NCI-H748 treated with DMSO at 0.1 percent for 48 hours (cell line): ENCODE data around the gene IFT25.
"Not testable (repeated sequence)": the region's sequence is repeated elsewhere in the genome, so short reads cannot be mapped to it uniquely, and the experiment has no call there.

Experiments
- DNase-seq: peaks from one replicate; lab custom pipeline; 2025; lab: John Stamatoyannopoulos, UW

The IFT25 gene

DNA sequence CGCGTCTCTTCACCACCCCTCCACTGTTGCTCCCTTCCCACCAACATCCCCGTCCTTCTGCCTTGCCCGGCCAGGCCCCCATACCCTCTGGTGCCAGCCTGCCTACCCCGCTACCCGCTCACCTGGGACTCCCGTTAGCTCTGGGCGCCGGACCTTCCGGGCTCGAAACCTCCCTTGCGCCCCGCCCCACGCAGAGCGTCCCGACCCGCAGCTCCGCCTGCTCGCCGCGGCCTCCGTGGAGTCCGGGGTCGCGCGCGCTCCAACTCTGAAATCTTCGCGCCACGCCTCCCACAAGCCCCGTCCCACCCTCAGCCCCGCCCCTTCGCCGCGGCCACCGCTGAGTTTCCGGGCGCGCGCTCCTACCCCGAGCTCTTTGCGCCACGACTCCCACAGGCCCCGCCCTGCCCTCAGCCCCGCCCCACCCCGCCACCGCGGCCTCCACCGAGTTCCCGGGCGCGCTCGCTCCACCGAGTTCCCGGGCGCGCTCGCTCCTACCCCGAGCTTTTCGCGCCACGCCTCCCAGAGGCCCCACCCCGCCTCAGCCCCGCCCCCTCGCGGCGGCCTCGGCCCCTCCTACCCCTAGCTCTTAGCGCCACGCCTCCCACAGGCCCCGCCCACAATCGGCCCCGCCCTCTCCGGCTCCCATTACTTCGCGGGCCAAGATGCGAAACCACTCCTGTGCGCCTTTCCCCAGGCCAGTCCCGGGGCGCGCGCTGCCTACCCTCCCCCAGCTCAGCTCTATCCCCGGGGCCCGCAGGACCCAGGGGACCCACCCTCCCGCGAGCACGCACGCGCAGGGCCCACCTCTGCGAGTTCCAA lies at the start of gene IFT25:
Gene IFT25 (minus strand): TSS at position 267 of the 819 bp plus-strand sequence. CDS start 5,617 bp downstream, outside the sequence.
- DNase-seq, result peak; percentile 90

DNA sequence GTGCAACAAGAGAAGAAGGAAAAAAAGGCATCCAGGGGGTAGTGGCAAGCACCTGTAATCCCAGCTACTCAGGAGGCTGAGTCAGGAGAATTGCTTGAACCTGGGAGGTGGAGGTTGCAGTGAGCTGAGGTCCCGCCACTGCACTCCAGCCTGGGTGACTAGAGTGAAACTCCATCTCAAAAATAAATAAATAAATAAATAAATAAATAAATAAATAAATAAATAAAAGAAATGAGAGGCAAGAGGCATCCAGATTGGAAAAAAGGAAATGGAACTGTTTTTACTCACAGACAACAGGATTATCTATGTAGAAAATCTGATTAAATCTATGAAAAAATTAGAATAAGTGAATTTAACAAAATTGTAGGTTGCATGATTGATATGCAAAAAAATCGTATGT lies 49.0 kb upstream of the IFT25 start:
- not testable (repeated sequence) for DNase-seq

DNA sequence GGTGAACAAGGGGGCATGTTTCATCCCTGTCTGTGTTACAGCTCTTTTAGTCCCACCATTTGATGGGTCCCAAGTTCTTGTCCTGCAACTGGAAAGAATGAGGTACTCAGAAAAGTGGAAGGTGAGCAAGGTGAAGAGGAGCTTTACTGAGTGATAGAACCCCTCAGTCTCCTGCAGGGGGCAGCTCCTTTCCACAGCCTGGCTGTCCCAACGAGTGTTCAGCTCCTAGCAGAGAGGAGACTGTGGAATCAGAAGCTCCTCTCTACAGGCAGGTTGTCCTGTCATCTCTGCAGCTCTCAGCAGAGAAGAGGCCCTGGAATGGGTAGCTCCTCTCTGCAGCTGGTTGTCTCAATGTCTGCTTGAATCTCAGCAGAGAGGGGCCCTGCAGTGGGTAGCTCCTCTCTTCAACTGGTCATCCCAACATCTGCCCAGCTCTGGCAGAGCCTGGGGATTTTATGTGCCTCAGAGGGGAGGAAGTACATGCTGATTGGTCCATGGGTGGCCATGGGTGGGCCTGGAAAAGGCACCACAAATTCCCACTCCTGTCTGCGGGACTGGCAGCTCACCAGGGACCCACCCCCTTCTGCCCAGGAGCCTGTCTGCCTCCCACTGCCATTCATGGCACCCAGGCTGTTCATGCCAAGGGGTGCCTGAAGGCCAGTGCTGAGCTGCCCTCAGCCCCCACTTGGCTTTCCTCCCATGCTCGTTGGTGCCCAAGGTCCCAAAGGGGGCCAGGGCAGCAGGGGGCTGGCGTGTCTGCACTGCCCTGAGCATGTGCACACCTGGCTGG lies 46.8 kb upstream of the IFT25 start:
- no peak for DNase-seq

DNA sequence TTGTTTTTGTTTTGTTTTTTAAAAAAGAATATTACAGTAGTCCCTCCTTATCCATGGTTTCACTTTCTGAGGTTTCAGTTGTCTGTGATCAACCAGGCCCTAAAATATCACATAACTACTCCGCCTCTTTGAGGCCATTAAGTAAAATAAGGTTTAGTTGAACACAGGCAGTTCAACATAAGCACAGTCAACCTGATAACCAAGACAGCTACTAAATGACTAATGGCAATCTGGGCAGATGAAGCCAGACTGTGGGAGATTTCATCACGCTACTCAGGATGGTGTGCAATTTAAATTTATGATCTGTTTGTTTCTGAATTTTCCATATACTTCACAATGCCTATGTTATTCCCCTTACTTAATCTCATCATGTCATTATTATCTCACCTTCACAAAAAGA lies 42.4 kb upstream of the IFT25 start:
- DNase-seq, result no peak

DNA sequence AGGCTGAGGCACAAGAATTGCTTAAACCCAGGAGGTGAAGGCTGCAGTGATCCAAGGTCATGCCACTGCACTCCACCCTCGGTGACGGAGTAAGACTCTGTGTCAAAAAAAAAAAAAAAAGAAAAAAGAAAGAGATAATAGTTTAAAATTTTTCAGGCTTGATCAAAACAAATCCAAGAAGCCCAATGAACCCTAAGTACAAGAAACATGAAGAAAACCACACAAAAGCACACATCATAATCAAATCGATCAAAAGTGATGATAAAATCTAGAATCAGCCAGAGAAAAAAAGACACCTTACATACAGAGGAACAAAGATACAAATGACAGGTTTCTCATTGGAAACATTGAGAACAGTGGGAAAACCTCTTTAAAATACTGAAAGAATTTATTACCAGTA lies 41.0 kb upstream of the IFT25 start:
- DNase-seq, result no peak

DNA sequence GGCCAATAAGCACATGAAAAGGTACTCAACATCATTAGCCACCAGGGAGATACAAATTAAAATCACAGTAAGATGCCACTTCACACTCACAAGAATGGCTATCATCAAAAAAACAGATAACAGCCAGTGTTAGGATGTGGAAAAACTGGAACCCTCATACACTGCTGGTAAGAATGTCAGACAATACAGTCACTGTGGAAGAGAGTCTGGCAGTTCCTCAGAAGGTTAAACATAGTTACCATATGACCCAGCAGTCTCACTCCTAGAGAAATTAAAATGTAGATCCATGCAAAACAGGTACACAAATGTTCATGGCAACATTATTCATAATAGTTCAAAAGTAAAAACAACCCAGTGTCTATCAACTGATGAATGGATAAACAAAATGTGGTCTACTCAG lies 39.2 kb upstream of the IFT25 start:
- no peak for DNase-seq

DNA sequence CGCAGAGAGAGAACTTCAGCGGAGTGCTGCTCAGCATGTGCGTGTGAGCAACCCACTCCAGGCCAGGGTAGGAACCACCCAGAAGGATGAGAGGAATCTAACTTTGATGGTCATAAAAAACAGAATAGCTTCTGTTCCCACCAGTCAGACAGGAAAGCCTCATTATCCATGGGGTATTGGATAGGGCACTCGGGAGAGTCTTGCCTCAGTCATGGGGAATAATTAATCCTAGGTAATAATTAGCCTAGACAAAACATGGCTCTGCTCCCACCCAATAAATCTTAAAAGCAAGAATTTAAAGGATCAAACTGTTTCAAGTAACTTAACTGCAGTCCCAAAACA lies 37.2 kb upstream of the IFT25 start:
- DNase-seq, result no peak

DNA sequence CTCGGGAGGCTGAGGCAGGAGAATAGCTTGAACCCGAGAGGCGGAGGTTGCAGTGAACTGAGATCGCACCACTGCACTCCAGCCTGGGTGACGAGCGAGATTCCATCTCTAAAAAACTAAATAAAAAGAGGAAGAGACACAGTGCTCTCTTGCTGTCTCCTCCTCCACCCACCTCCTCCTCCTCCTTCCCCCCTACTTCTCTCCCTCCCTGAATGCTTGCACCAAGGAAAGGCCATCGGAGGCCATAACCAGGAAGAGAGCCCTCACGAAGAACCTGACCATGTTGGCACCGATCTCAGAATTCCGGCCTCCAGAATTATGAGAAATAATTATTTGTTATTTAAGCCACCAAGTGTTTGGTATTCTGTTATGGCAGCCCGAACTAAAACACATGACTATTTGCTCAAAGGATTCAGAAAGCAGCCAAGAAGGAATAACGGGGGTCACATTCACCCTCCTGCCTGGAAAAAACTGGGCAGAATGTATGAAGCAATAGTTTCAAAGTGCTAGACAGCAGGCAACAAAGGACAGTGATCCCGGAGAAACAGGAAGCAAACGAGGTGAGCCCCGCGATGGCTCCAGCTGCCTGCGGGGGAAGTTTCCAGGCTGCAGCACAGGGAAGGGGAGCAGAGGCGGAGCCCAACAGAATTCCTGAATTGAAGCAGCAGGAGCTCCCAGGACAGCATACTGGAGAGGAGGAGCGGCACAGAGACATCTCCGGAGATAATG lies 36.7 kb upstream of the IFT25 start:
- DNase-seq, result no peak

DNA sequence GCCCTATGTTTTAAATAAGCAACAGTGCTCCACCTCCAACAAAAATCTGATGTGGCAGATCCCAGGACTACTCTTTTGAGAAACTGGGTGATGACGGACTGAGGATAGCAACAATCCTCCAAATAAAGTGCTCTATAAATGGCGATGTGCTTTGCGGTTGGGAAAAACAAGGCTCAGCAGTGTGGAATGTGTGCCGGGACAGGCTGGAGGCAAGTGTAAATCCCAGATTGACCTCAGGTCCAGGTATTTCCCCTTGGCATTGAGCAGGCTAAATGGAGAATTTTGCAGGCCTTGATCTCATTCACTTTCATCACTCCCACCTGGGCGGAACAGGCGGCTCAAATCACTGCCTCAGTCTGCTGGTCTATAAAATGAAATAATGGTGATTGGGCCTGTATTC lies 35.7 kb upstream of the IFT25 start:
- no peak for DNase-seq

DNA sequence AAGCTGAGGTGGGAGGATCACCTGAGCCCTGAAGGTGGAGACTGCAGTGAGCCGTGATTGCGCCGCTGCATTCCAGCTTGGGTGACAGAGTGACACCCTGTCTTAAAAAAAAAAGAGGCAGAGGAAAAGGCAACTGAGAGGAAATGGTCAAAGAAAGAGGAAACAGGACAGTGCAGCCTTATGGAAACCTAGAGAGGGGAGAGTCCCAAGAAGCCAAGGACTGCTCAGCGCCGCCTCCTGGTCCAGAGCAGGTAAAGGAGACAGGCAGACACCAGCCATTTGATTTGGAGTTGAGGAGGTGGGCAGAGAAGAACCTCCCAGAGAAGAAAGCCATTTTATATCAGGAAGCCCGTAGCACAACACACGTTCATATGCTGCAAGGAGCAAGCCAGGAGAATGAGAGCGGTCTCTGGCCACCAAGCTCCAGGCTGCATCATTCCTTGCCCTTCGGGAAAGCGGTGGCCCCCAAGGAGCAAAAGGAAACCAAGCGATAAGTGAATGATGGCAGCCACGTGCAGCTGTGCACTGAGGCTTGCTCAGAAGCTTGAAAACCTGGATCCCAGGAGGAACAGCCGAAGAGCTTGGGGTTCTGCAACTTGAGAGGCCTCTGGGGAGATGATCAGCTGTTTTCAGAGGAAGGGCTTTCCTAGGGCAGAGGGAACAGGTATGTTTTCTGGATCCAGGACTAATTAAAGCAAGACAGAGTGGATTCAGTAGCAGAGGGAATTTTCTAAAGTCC lies 34.4 kb upstream of the IFT25 start:
- no peak for DNase-seq

DNA sequence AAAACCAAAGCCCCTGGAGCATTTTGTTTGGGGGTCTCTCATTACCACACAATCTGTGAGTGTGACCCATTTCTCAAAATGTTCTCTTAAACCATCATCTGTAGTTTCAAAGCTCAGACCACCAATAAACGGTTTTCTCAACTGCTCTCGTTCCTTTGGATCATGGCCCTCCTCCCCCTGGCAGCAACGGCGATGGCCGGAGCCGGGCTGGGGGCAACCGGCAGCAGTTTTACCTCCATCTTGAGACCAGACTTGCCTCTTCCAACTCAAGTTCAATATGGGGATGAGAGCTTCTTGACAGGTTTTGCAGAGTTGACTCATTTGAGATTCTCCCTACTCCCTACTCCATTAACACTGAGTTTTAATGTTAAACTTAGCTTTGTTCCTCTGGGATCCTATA lies 30.4 kb upstream of the IFT25 start:
- DNase-seq, result no peak

DNA sequence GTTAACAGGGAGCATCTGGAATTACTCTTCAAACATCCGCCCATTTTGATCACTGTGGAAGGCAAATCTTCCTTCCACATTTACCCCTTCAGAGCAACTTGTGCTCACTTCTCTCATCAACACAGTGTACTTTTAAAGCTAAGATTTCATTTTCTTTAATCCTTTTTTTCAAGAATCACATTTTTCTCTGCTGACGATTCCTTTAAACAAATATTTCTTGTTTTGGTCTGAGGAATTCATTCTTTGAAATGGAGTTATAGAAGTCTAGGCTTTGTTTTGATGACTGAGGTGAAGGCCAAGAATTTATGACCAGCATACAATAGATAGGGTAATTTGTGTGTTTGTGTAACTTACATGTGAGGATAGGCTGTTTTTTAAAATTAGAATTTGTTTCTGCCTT lies 26.2 kb upstream of the IFT25 start:
- no peak for DNase-seq

DNA sequence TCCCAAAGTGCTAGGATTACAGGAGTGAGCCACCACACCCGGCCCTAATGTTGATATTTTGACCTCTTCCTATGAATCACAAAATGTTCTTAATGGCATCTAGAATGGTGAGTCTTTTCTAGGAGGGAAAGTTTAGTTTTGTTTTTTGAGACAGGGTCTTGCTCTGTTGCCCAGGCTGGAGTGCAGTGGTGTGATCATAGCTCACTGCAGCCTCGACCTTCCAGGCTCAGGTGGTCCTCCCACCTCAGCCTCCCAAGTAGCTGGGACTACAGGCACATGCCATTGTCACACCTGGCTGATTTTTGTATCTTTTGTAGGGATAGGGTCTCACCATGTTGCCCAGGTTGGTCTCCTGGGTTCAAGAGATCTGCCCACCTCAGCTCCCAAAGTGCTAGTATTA lies 23.8 kb upstream of the IFT25 start:
- DNase-seq, result not testable (repeated sequence)

DNA sequence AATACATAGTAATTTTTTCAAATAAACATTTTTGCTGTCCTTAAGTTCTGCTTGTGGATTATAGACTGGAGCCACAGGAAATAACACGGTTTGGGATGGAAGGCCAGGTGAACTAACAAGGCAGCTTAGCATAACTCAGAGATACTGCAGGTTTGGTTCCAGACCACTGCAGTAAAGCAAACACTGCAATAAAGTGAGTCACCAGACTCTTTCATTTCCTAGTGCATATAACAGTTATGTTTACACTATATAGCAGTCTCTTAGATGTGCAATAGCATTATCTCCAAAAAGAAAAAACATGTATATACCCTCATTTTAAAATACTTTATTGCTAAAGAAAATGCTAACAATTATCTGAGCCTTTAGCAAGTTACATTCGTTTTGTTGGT lies 22.6 kb upstream of the IFT25 start:
- no peak for DNase-seq

DNA sequence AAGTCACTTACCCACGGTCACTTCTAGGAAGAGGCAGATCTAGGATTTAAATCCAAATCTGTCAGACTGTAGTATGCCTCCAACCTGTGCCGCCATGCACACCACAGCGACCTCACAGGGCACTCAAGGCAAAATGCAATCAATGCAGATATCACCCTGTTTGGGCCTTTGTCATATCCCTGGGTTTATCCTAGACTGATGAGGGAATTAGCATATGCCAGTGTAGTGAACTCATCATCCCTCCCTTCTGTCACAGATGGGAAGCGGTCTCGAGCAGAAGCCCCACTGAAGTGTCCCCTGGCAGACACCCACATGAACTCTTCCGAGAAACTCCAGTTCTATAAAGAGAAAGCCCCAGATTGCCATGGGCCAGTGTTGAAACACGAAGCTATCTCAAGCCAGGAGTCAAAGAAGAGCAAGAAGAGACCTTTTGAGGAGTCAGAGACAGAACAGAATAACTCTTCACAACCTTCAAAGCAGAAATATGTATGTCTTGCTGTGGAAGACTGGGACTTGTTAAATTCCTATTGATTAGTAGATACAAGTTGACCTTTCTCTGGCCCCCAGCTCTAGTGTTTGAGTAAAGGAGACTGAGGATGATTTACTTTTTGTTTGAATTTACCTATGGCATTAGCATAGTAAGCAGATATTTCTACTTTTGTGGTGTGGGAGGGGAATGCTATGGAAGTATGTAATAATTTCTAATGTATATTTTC lies 22.1 kb upstream of the IFT25 start:
- DNase-seq, result no peak

DNA sequence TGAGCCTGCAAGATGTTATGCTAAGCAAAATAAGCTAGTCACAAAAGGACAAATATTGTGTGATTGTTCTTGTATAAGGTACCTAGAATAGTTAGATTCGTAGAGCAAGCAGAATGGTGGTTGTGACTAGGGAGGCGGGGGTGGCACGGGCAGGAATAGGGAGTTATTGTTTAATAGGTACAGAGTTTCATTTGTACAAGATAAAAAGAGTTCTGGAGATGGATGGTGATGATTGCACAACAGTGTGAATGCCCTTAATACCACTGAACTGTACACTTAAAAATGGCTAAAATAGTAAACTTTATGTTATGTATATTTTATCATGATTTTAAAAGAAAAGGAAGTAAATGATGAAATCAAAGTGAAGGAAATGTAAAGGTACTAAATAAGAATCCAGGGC lies 21.3 kb upstream of the IFT25 start:
- DNase-seq, result no peak

DNA sequence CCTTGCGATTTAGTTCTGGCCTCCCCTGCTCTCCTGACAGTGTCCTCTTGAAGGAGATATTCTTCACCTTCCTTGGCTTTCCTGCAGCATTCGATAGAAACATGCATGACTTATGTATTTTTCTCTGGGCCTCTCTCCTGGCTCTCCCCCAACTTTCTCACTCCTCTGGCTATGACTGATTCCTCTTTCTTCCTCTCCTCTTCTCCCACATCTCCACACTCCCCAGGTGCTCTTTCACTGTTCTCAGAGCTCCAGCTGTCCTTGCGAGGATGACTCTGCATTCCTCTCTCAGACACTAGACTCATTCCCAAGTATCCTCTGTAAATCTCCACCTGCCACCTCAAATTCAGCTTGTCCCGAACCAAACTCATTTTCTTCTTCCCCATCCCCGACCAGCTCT lies 18.6 kb upstream of the IFT25 start:
- no peak for DNase-seq

DNA sequence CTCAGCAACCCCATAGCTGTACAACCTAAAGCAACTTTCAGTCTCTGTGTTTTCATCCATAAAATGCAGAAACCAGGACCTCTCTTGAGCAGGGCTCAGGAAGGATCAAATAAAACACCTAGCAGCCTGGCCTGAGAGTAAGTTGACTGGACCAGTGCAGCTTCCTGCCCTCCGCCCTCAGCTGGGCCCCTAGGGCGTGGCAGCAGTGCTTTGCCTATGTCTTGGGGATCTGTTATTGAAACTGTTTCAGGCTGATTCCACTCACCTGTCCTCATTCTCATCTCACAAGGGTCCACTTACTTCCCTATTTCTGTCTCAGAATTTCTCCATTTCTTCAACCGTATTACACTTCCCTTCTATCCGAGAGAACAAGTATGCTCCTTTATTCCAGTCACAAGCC lies 18.0 kb upstream of the IFT25 start:
- no peak for DNase-seq

DNA sequence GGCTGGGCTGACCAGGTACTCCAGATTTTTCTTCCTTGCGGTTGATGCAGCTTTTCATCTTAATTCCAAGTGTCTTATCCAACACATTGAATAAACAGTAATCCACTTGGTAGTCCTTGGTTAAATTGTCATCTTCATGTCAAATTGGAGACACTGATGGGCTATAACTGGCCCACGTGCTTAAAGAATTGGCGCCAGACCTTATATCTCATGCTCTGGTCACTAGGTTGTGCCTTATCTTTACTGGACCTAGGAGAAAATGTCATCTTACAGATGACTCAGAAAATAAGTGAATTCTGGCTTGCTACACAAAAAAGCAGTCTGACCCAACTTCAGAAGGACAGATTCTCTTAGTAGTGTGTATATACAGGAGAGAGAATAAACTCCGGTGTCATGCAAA lies 16.9 kb upstream of the IFT25 start:
- no peak for DNase-seq

DNA sequence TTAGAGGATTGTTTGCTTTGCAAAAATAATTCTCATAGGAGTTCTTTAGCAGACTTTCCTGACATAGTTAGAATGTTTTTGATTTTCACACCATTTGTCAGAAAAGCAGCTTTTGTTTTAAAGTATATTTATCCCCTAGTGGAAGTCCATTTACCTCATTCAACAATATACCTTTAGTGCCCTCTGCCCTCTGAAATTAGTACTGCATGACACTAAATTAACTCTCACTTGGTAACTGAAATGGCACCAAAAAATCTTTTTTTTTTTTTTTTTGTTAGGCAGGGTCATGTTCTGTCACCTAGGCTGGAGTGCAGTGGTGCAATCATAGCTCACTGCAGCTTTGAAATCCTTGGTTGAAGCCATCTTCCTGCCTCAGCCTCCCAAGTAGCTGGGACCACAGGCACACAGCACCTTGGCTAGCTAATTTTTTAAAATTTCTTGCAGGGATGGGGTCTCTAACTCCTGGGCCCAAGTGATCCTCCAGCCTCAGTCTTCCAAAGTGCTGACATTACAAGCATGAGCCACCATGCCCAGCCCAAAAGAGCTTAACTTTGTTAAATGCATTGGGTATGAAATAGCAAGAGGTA lies 14.3 kb upstream of the IFT25 start:
- no peak for DNase-seq

DNA sequence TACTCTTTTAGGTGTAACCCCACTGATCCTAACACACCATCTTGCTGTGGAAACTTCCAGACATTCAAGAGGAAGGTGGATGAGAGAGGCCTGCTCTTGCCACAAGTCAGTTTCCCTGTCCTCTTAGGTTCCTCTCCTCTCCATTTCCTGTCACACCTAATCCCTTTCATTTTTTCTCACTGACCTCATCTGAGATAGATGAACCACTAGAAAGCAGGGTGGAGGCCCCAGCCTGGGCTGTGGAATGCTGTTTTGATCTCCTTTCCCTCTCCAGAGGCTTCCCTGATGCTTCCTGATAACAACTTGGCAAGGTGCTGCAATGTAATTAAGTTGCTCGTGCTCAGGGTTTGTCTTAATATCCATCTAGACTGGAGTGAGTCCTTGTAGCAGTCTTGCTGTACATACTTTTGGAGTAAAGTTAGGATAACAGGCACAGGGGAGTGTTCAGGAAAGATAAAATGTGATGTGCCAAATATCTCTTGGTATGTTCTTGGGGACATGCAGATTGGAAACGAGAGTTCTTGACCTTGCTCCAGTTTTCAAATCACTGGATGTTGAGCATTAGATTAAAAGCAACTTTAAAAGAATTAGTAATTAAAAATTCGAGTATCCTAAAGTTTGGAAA lies 11.8 kb upstream of the IFT25 start:
- peak; percentile 79 for DNase-seq
